Ishikawa (cell line): Measurements from ENCODE around the gene PNMA8A.

Experiments
- CEBPB ChIP-seq: IDR thresholded peaks from 2 replicates; pipeline ENCODE4 v1.6.1; 2012
- EP300 ChIP-seq: IDR thresholded peaks from 2 replicates; pipeline ENCODE4 v1.6.1; 2012; ENCODE audit warnings: borderline replicate concordance
- RAD21 ChIP-seq: IDR thresholded peaks from 2 replicates; pipeline ENCODE4 v1.6.1; 2012; ENCODE audit warnings: low read depth
- TAF1 ChIP-seq: IDR thresholded peaks from 2 replicates; pipeline ENCODE4 v1.6.1; 2012; ENCODE audit warnings: low read depth, mild to moderate bottlenecking
- YY1 ChIP-seq: IDR thresholded peaks from 2 replicates; pipeline ENCODE4 v1.6.1; 2012; ENCODE audit warnings: low read depth
- TF ChIP-seq, protein P1 (sequence below): IDR thresholded peaks from 2 replicates; pipeline ENCODE4 v1.6.1; 2012
- TF ChIP-seq, protein P2 (sequence below): IDR thresholded peaks from 2 replicates; pipeline ENCODE4 v1.6.1; 2012
- TF ChIP-seq, protein P3 (sequence below): IDR thresholded peaks from 2 replicates; pipeline ENCODE4 v1.6.1; 2012; ENCODE audit warnings: low read depth, mild to moderate bottlenecking

DNA sequence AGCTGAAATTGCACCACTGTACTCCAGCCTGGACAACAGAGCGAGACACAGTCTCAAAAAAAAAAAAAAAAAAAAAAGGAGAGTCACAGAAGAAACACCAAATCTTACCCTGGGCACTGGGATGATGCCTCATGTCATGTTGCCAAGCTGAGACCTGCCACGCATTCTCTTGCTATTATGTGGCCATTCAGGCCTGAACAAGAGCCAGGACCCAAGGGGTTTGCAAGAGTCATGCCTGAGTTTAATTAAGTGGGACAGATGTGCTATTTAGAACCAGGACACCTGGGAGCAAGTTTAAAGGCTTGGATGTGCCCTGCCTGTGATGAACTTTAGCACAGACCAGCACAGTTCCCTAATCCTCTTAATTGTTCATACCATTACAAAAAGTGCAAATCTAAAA lies 9.8 kb downstream of the PNMA8A start:
- no peak for TF ChIP-seq EP300
- TF ChIP-seq TAF1: no peak
- TF ChIP-seq, protein P1, sequence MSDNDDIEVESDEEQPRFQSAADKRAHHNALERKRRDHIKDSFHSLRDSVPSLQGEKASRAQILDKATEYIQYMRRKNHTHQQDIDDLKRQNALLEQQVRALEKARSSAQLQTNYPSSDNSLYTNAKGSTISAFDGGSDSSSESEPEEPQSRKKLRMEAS: no peak
- TF ChIP-seq YY1: no peak
- TF ChIP-seq CEBPB: no peak
- TF ChIP-seq, protein P2, sequence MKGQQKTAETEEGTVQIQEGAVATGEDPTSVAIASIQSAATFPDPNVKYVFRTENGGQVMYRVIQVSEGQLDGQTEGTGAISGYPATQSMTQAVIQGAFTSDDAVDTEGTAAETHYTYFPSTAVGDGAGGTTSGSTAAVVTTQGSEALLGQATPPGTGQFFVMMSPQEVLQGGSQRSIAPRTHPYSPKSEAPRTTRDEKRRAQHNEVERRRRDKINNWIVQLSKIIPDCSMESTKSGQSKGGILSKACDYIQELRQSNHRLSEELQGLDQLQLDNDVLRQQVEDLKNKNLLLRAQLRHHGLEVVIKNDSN: no peak
- TF ChIP-seq RAD21: no peak
- TF ChIP-seq, protein P3, sequence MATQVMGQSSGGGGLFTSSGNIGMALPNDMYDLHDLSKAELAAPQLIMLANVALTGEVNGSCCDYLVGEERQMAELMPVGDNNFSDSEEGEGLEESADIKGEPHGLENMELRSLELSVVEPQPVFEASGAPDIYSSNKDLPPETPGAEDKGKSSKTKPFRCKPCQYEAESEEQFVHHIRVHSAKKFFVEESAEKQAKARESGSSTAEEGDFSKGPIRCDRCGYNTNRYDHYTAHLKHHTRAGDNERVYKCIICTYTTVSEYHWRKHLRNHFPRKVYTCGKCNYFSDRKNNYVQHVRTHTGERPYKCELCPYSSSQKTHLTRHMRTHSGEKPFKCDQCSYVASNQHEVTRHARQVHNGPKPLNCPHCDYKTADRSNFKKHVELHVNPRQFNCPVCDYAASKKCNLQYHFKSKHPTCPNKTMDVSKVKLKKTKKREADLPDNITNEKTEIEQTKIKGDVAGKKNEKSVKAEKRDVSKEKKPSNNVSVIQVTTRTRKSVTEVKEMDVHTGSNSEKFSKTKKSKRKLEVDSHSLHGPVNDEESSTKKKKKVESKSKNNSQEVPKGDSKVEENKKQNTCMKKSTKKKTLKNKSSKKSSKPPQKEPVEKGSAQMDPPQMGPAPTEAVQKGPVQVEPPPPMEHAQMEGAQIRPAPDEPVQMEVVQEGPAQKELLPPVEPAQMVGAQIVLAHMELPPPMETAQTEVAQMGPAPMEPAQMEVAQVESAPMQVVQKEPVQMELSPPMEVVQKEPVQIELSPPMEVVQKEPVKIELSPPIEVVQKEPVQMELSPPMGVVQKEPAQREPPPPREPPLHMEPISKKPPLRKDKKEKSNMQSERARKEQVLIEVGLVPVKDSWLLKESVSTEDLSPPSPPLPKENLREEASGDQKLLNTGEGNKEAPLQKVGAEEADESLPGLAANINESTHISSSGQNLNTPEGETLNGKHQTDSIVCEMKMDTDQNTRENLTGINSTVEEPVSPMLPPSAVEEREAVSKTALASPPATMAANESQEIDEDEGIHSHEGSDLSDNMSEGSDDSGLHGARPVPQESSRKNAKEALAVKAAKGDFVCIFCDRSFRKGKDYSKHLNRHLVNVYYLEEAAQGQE: no peak
